A549 (cell line): ENCODE results near the gene P4HB.

ENCODE experiments used
- CTCF ChIP-seq: fragments of >200 bp; sonication (Bioruptor Twin); formaldehyde crosslinking; IDR thresholded peaks from 3 replicates; pipeline ENCODE4 v1.5.1; 2016
- ZSCAN20 ChIP-seq: fragments of 250-450 bp; sonication (Bioruptor Pico); IDR thresholded peaks from 2 replicates; pipeline ENCODE4 v1.8.0; 2022; ENCODE audit warnings: mild to moderate bottlenecking, moderate library complexity

GRCh38 chr17:81804559-81805399 is 55.6 kb downstream of the P4HB start:
- TF ChIP-seq CTCF (no peak), ZSCAN20 (CRISPR knock-in tag) (no peak)
